Measurements from ENCODE around the gene ACTMAP. TPM values are rescaled to one million over a fixed set of nuclear protein-coding genes. Genes with fewer than 3 reads are reported as not detected.
A peak's percentile ranks its signal among the peaks of the same experiment; 100 is the strongest.
"Not testable (repeated sequence)": the region's sequence is repeated elsewhere in the genome, so short reads cannot be mapped to it uniquely, and the experiment has no call there.

Gene ACTMAP
- polyA plus RNA-seq, 6 donors from 2014 or later, result 1.9 to 5.6 (median 4.7) TPM

DNA sequence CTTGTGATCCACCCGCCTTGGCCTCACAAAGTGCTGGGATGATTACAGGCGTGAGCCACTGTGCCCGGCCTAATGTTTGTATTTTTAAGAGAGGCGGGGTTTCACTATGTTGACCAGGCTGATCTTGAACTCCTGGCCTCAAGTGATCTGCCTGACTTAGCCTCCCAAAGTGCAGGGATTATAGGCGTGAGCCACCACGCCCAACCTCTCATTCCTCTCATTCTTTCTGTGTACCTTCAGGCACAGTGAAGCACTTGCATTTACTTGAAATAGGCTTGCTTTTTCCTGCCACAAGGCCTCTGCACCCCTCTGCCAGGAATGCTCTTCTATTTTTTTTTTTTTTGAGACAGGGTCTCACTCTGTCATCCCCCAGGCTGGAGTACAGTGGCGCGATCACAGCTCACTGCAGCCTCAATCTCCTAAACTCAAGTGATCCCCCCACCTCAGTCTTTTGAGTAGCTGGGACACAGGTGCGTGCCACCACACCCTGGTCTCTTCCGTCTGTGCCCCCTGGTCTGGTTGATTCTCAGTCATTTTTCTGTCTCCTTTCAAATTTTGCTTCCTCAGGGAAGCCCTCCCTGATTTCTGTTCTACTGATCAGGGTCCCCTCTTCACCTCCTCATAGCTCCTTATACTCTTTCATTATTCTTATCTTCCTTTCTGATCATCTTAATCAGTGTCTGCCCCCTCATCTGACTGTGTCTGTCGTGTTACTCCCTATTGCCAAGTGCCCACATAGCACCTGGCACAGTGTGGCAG lies 15.1 kb downstream of the ACTMAP start:
- Mint-ChIP-seq H3K4me3 (peak overlapping the region in 1 of 8 donors; percentile 22), H3K27me3 (no peaks in the 10 kb centered on the region), H3K9me3 (no peaks in the 10 kb centered on the region)

GRCh38 chr19:40733149-40733548 lies 17.1 kb downstream of the ACTMAP start:
- Mint-ChIP-seq H3K36me3 (peaks cover 27 to 34% of the 10 kb centered on the region in 2 donors), H3K4me3 (no peak overlapping the region), H3K27ac (peak overlapping the region in 1 of 6 donors; percentile 29), H3K4me1 (no peaks in the 10 kb centered on the region), H3K9me3 (no peaks in the 10 kb centered on the region), H3K27me3 (no peaks in the 10 kb centered on the region)
- ATAC-seq (ENCODE audit: low read depth in 2 of 2) (no peak), DNase-seq (no peak)

More for the DNA sequence above, 15.1 kb downstream of the ACTMAP start:
- Mint-ChIP-seq H3K27ac (peak overlapping the region in 2 of 6 donors; percentile 1 to 65), H3K36me3 (peaks cover 27 to 44% of the 10 kb centered on the region in 2 donors), H3K4me1 (no peaks in the 10 kb centered on the region)
- ATAC-seq (ENCODE audit: low read depth in 2 of 2) (no peak), DNase-seq (no peak)

DNA sequence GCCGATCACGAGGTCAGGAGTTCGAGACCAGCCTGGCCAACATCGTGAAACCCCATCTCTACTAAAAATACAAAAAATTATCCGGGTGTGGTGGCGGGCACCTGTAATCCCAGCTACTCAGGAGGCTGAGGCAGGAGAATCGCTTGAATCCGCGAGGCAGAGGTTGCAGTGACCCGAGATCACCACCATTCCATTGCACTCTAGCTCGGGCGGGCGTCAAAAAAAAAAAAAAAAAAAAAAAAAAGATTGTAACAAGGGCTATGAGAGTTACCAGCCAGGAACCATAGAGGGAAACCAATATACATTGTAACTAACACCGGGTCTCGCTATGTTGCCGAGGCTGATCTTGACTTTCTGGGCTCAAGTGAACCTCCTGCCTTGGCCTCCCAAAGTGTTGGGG lies 18.0 kb downstream of the ACTMAP start:
- Mint-ChIP-seq H3K36me3 (peaks cover 27 to 34% of the 10 kb centered on the region in 2 donors), H3K27ac (peak overlapping the region in 1 of 6 donors; percentile 93)
- H3K4me1 Mint-ChIP-seq; DNase-seq; H3K27me3 Mint-ChIP-seq; H3K4me3 Mint-ChIP-seq; ATAC-seq (ENCODE audit: low read depth in 2 of 2); H3K9me3 Mint-ChIP-seq: not testable (repeated sequence)

DNA sequence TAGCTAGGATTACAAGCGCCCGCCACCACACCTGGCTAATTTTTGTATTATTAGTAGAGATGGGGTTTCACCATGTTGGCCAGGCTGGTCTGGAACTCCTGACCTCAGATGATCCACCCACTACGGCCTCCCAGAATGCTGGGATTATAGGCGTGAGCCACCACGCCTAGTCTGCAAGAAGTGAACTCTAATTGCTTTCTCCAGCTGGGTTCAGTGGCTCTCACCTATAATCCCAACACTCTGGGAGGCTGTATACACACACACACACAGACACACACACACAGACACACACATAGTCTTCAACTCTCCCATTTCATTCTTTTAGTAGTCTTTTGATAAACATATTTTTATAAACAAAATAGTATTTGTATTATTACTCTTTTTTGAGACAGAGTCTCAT lies 20.2 kb downstream of the ACTMAP start:
- H3K4me1 Mint-ChIP-seq; ATAC-seq (ENCODE audit: low read depth in 2 of 2); H3K4me3 Mint-ChIP-seq; H3K9me3 Mint-ChIP-seq; DNase-seq; H3K27ac Mint-ChIP-seq; H3K27me3 Mint-ChIP-seq: not testable (repeated sequence)
- peaks cover 21 to 25% of the 10 kb centered on the region in 2 donors for H3K36me3 Mint-ChIP-seq

DNA sequence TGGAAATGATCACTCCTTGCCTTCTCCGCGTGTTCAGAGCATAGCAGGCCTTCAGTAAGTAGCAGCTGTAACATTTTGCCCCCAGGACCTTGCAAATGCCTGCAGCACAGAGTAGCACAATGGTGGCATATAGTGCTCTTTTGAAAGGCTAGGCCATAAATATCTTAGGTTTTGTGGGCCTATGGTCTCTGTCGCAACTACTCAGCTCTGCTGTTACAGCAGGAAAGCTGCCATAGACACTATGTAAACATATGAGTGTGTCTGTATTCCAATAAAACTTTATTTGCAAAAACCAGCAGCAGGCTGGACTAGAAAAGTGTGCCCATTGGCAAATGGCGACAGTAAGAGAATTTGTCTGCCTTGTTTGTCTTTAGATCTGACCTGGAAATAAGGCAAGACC lies 24.0 kb downstream of the ACTMAP start:
- Mint-ChIP-seq H3K27me3 (no peaks in the 10 kb centered on the region), H3K4me1 (peaks cover 12 to 16% (median 12%) of the 10 kb centered on the region in 3 donors), H3K27ac (no peak overlapping the region), H3K9me3 (no peaks in the 10 kb centered on the region), H3K36me3 (peaks cover 9% of the 10 kb centered on the region in 2 donors), H3K4me3 (no peak overlapping the region)
- ATAC-seq (ENCODE audit: low read depth in 2 of 2) (no peak), DNase-seq (no peak)

DNA sequence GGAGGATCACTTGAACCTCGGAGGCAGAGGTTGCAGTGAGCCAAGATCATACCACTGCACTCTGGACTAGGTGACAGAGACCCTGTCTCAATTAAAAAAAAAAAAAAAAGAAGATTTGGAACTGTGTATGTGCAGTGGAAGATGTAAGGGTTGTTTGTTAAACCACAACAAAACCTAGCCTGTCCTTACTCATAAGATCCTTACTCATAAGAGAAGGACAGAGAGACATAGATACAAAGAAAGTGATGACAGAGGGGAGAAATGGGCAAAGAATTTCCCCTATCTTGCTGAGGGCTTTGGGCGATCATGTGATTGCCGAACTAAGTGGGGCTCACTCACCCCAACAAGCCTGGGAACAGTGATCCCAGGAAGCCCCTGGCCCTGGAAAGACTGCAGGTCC lies 25.4 kb downstream of the ACTMAP start:
- Mint-ChIP-seq H3K4me1 (peaks cover 21 to 29% (median 26%) of the 10 kb centered on the region in 3 donors), H3K27me3 (no peaks in the 10 kb centered on the region), H3K27ac (no peak overlapping the region), H3K4me3 (no peak overlapping the region), H3K9me3 (no peaks in the 10 kb centered on the region), H3K36me3 (peaks cover 0 to 8% of the 10 kb centered on the region in 2 donors)
- no peak for ATAC-seq (ENCODE audit: low read depth in 2 of 2)
- DNase-seq, result no peak

GRCh38 chr19:40724315-40724714 lies 26.0 kb downstream of the ACTMAP start:
- Mint-ChIP-seq H3K9me3 (no peaks in the 10 kb centered on the region), H3K36me3 (peaks cover 0 to 8% of the 10 kb centered on the region in 2 donors), H3K4me3 (no peak overlapping the region), H3K27me3 (no peaks in the 10 kb centered on the region), H3K27ac (no peak overlapping the region), H3K4me1 (peaks cover 21 to 34% (median 31%) of the 10 kb centered on the region in 3 donors)
- no peak for ATAC-seq (ENCODE audit: low read depth in 2 of 2)
- DNase-seq, result no peak

DNA sequence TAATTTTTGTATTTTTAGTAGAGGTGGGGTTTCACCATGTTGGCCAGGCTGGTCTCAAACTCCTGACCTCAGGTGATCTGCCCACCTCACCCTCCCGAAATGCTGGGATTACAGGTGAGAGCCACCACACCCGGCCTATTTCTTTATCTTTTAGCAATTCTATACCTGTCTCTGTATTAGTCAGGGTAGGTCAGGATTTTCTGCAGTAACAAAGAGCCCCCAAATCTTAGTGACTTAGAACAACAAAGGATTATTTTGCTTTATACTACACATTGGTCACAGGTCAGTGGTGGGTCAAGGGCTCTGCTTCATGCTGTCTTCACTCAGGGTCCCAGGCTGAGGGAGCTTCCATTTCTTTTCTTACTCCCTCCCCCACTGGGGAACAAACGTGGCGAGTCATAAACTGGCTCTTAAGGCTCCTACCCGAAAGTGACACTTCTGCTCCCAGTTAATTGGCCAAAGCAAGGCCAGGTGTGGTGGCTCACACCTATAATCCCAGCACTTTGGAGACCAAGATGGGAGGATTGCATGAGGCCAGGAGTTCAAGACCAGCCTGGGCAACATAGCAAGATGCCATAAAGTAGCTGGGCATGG lies 26.5 kb downstream of the ACTMAP start:
- Mint-ChIP-seq H3K4me3 (no peak overlapping the region), H3K27ac (no peak overlapping the region)
- no peak for ATAC-seq (ENCODE audit: low read depth in 2 of 2)

GRCh38 chr19:40721936-40722661 lies 28.2 kb downstream of the ACTMAP start:
- Mint-ChIP-seq H3K9me3 (no peaks in the 10 kb centered on the region), H3K27me3 (no peaks in the 10 kb centered on the region), H3K27ac (peak overlapping the region in 2 of 6 donors; percentile 39 to 54), H3K4me1 (peaks cover 32 to 50% (median 42%) of the 10 kb centered on the region in 3 donors), H3K4me3 (peak overlapping the region in 1 of 8 donors; percentile 38), H3K36me3 (peaks cover 0 to 8% of the 10 kb centered on the region in 2 donors)
- DNase-seq, result no peak
- ATAC-seq (ENCODE audit: low read depth in 2 of 2), result no peak

More for the DNA sequence above, 26.5 kb downstream of the ACTMAP start:
- no peaks in the 10 kb centered on the region for H3K27me3 Mint-ChIP-seq
- no peak for DNase-seq
- H3K4me1 Mint-ChIP-seq, result peaks cover 26 to 40% (median 36%) of the 10 kb centered on the region in 3 donors
- peaks cover 0 to 8% of the 10 kb centered on the region in 2 donors for H3K36me3 Mint-ChIP-seq
- no peaks in the 10 kb centered on the region for H3K9me3 Mint-ChIP-seq

- Mint-ChIP-seq H3K4me1 (peaks cover 36 to 56% (median 49%) of the 10 kb centered on the region in 3 donors), H3K27me3 (no peaks in the 10 kb centered on the region), H3K36me3 (peaks cover 0 to 8% of the 10 kb centered on the region in 2 donors), H3K4me3 (peak overlapping the region in 4 of 8 donors; percentile 47 to 84 (median 74)), H3K27ac (peak overlapping the region in 3 of 6 donors; percentile 33 to 87 (median 79)), H3K9me3 (no peaks in the 10 kb centered on the region)
- DNase-seq, result no peak
- no peak for ATAC-seq (ENCODE audit: low read depth in 2 of 2)
Measured at GRCh38 chr19:40721140-40721486, 29.2 kb downstream of the ACTMAP start.

DNA sequence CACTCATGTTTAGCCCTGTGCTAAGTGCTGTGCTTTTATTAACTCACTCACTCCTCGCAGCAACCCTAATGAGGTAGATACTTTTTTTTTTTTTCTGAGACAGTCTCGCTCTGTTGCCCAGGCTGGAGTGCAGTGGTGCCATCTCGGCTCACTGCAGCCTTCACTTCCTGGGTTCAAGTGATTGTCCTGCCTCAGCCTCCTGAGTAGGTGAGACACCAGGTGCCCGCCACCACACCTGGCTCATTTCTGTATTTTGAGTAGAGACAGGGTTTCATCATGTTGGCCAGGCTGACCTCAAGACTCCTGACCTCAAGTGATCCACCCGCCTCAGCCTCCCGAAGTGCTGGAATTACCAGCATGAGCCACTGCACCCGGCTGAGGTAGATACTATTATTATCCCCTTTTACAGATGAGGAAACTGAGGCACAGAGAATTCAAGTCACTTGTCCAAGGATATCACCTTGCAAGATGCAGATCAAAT lies 30.8 kb downstream of the ACTMAP start:
- Mint-ChIP-seq H3K27ac (peak overlapping the region in 5 of 6 donors; percentile 4 to 99 (median 79)), H3K4me1 (peaks cover 49 to 69% (median 66%) of the 10 kb centered on the region in 3 donors), H3K9me3 (no peaks in the 10 kb centered on the region), H3K4me3 (peak overlapping the region; percentile 58 to 96 (median 82)), H3K36me3 (peaks cover 0 to 8% of the 10 kb centered on the region in 2 donors), H3K27me3 (no peaks in the 10 kb centered on the region)
- ATAC-seq (ENCODE audit: low read depth in 2 of 2) (no peak), DNase-seq (no peak)

DNA sequence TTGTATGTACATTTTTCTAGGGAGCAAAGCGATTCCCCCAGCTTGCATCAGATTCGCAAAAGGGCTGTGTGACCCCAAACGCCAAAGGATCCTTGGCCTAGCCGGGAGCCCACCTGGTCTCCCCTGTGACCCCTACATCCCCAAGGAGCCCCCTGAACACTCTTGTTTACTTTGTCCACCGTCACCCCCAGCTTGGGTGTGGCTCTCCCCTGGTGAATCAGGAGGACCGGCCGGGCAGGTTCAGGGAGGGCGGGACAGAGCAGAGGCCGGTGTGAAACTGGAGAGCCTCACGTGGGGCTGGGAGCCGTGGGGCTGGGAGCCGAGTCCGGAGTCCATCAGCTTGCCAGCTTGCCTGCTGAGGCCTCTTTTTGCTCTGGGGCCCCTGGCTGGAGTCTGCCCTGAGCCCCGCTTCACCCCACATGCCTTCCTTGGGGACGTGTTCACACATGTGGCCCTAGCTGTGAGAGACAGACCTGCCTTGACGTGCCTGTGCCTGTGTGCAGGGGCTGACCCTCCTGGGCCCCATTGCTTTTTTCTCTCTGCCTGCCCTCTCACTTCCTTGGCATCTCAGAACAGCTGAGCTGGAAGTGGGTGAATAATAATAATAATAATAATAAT lies 31.4 kb downstream of the ACTMAP start:
- Mint-ChIP-seq H3K27me3 (no peaks in the 10 kb centered on the region), H3K36me3 (peaks cover 0 to 8% of the 10 kb centered on the region in 2 donors), H3K27ac (peak overlapping the region in 5 of 6 donors; percentile 67 to 99 (median 96)), H3K9me3 (no peaks in the 10 kb centered on the region), H3K4me1 (peaks cover 49 to 72% (median 71%) of the 10 kb centered on the region in 3 donors), H3K4me3 (peak overlapping the region; percentile 78 to 96 (median 92))
- ATAC-seq (ENCODE audit: low read depth in 2 of 2) (no peak), DNase-seq (no peak)

Measured in naive B cell (primary cell).